ENCODE results near the gene KAT6B.

KAT6B gene

DNA sequence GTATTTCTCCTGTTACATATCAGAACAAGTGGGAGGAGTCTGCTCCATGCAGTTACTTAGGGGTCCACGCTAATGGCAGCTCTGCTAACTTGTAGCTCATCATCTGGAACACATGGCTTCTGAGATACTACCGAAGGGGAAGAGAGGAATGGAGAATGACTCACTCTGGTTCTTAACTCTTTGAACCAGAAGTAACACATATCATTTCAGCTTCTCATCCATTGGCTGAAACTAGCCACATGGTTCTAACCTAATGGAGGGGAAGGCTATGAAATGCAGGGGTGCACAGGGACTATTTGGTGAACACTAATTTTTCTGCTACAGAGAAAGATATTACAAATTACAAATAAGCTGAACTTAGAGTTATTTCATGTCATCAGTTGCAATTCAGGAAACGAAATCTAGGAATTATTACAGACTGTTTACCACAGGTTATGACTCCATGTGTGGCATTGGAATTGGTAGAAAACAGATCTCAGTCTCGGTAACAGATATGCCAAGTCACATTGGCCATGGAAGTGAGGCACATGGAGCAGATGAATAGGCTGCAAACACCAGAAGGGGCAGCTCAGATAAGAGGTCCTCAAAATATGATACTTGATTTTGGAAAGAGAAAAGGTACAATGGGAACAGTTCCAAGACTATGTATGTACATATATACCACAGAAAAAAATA is 9.4 kb upstream of the KAT6B start:
- no peak overlapping the region for H3K4me3 ChIP-seq (ENCODE audit: low read depth, low read length)
- H3K4me1 ChIP-seq (ENCODE audit: control insufficient read depth, insufficient read depth, low read length) = peaks cover 9% of the 10 kb centered on the region
- POLR2A ChIA-PET = no interaction called here
- no peaks in the 10 kb centered on the region for H3K36me3 ChIP-seq (ENCODE audit: control insufficient read depth in 2 of 2, insufficient read depth in 1 of 2, low read length in 2 of 2)
- 0 out of 2 replicates have a peak, but pooled peaks have one; percentile 39 for TF ChIP-seq ZNF610 (tag by site-specific recombination; IDR thresholded peaks at IDR 0.05; ENCODE audit: borderline replicate concordance)
- no peak for TF ChIP-seq GLIS1 (tag by site-specific recombination; IDR thresholded peaks at IDR 0.05)
- TF ChIP-seq ZNF654 (tag by site-specific recombination; IDR thresholded peaks at IDR 0.05; ENCODE audit: low read depth) = no peak
- TF ChIP-seq, protein P1, sequence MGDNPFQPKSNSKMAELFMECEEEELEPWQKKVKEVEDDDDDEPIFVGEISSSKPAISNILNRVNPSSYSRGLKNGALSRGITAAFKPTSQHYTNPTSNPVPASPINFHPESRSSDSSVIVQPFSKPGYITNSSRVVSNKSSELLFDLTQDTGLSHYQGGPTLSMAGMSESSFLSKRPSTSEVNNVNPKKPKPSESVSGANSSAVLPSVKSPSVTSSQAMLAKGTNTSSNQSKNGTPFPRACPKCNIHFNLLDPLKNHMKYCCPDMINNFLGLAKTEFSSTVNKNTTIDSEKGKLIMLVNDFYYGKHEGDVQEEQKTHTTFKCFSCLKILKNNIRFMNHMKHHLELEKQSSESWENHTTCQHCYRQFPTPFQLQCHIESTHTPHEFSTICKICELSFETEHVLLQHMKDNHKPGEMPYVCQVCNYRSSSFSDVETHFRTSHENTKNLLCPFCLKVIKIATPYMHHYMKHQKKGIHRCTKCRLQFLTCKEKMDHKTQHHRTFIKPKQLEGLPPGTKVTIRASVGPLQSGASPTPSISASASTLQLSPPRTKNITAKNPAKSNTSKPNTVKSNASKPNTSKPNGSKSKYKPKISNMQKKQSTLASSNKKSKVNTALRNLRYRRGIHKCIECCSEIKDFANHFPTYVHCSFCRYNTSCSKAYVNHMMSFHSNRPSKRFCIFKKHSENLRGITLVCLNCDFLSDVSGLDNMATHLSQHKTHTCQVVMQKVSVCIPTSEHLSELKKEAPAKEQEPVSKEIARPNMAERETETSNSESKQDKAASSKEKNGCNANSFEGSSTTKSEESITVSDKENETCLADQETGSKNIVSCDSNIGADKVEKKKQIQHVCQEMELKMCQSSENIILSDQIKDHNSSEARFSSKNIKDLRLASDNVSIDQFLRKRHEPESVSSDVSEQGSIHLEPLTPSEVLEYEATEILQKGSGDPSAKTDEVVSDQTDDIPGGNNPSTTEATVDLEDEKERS (tag by site-specific recombination; IDR thresholded peaks at IDR 0.05) = 0 out of 2 replicates have a peak, but pooled peaks have one; percentile 60
- peak; percentile 72; the same call in 1 of the 2 replicates for TF ChIP-seq ZNF549 (tag by site-specific recombination; IDR thresholded peaks at IDR 0.05)
- TF ChIP-seq TRIM28 (IDR thresholded peaks at IDR 0.05; ENCODE audit: borderline replicate concordance, low read length) = peak; percentile 98; the same call in 1 of the 2 replicates
- TF ChIP-seq ZBTB8A (tag by site-specific recombination; IDR thresholded peaks at IDR 0.05) = no peak
- TF ChIP-seq ZNF626 (tag by site-specific recombination; IDR thresholded peaks at IDR 0.05) = 0 out of 2 replicates have a peak, but pooled peaks have one; percentile 69
- TF ChIP-seq ZNF10 (tag by site-specific recombination; IDR thresholded peaks at IDR 0.05) = peak; percentile 79
- TF ChIP-seq SP7 (tag by site-specific recombination; IDR thresholded peaks at IDR 0.05) = no peak
- TF ChIP-seq, protein P2, sequence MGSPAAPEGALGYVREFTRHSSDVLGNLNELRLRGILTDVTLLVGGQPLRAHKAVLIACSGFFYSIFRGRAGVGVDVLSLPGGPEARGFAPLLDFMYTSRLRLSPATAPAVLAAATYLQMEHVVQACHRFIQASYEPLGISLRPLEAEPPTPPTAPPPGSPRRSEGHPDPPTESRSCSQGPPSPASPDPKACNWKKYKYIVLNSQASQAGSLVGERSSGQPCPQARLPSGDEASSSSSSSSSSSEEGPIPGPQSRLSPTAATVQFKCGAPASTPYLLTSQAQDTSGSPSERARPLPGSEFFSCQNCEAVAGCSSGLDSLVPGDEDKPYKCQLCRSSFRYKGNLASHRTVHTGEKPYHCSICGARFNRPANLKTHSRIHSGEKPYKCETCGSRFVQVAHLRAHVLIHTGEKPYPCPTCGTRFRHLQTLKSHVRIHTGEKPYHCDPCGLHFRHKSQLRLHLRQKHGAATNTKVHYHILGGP (tag by site-specific recombination; IDR thresholded peaks at IDR 0.05) = 0 out of 2 replicates have a peak, but pooled peaks have one; percentile 48
- peak; percentile 85 for TF ChIP-seq ZNF211 (tag by site-specific recombination; IDR thresholded peaks at IDR 0.05; ENCODE audit: low read depth)
- TF ChIP-seq ZNF529 (tag by site-specific recombination; IDR thresholded peaks at IDR 0.05; ENCODE audit: insufficient replicate concordance) = peak; percentile 26
- no peak for TF ChIP-seq ZNF561 (tag by site-specific recombination; IDR thresholded peaks at IDR 0.05; ENCODE audit: borderline replicate concordance)
- peak; percentile 94 for TF ChIP-seq SETDB1 (IDR thresholded peaks at IDR 0.05; ENCODE audit: insufficient read length, low read length)
- peak; percentile 77; the same call in 1 of the 2 replicates for TF ChIP-seq ZNF558 (tag by site-specific recombination; IDR thresholded peaks at IDR 0.05)
- TF ChIP-seq ZFP37 (tag by site-specific recombination; IDR thresholded peaks at IDR 0.05) = no peak
- no peak for TF ChIP-seq ZNF174 (tag by site-specific recombination; IDR thresholded peaks at IDR 0.05)
- TF ChIP-seq, protein P3, sequence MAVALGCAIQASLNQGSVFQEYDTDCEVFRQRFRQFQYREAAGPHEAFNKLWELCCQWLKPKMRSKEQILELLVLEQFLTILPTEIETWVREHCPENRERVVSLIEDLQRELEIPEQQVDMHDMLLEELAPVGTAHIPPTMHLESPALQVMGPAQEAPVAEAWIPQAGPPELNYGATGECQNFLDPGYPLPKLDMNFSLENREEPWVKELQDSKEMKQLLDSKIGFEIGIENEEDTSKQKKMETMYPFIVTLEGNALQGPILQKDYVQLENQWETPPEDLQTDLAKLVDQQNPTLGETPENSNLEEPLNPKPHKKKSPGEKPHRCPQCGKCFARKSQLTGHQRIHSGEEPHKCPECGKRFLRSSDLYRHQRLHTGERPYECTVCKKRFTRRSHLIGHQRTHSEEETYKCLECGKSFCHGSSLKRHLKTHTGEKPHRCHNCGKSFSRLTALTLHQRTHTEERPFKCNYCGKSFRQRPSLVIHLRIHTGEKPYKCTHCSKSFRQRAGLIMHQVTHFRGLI (tag by site-specific recombination; IDR thresholded peaks at IDR 0.05) = no peak
- no peaks in the 10 kb centered on the region for H3K9me3 ChIP-seq (ENCODE audit: control insufficient read depth, insufficient read depth, low read depth, low read length)
- no peak overlapping the region for H3K27ac ChIP-seq (ENCODE audit: extremely low read depth, low read depth, low read length)
- CTCF ChIA-PET = interaction anchor here (0.6 kb wide), 1 partner anchor 448 kb away, joined by 3 read pairs; no protein-coding TSS in a partner anchor

DNA sequence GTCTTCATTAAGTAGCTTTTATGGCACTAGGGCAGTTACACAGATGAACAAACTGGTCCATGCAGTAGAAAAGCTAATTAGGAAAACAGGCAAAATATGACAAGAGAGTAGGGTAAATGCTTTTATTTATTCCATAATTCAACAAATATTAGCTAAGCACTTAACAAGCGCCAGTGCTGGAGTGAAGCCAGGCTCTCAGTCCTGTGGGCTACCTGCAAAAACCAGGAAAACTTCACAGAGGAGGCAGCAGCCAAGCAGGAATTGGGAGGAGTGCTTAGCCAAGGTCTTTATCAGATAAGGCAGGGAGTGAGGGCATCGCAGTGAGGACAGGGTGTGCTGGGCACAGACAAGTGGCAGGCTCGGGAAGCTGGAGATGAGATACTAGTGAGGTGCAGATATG is 4.9 kb upstream of the KAT6B start:
- TF ChIP-seq ZNF221 (tag by site-specific recombination; IDR thresholded peaks at IDR 0.05; ENCODE audit: borderline replicate concordance) (no peak), ZFHX2 (tag by site-specific recombination; conservative IDR thresholded peaks at IDR 0.05) (no peak), WT1 (tag by site-specific recombination; IDR thresholded peaks at IDR 0.05) (peak; percentile 73)
- Histone ChIP-seq H3K9me3 (ENCODE audit: control insufficient read depth, insufficient read depth, low read depth, low read length) (no peaks in the 10 kb centered on the region), H3K4me3 (ENCODE audit: low read depth, low read length) (no peak overlapping the region), H3K27ac (ENCODE audit: extremely low read depth, low read depth, low read length) (no peak overlapping the region), H3K4me1 (ENCODE audit: control insufficient read depth, insufficient read depth, low read length) (peaks cover 29% of the 10 kb centered on the region), H3K36me3 (ENCODE audit: control insufficient read depth in 2 of 2, insufficient read depth in 1 of 2, low read length in 2 of 2) (no peaks in the 10 kb centered on the region)
- POLR2A ChIA-PET = no interaction called here
- CTCF ChIA-PET = interaction anchor here (0.5 to 0.6 kb wide), 3 partner anchors 40 to 562 kb away, joined by 3 read pairs; no protein-coding TSS in a partner anchor

All from HEK293 (cell line).